SU-DHL-6 (cell line): ENCODE data around the gene FAT3.

Experiments used
- CTCF ChIP-seq: fragments of 200-600 bp; sonication (generic); IDR thresholded peaks from one replicate; pipeline ENCODE4 v1.5.1; 2017; ENCODE audit warnings: antibody characterized with exemption, mild to moderate bottlenecking, low read length, moderate library complexity; ENCODE audit not compliant: insufficient read depth, poor library complexity, severe bottlenecking
- EZH2phosphoT487 ChIP-seq: fragments of 200-600 bp; sonication (generic), shearing (Covaris generic); conservative IDR thresholded peaks from 2 replicates; pipeline ENCODE4 v1.6.1; 2018; ENCODE audit warnings: mild to moderate bottlenecking, antibody characterized with exemption, low read length, moderate library complexity, mixed read lengths

- TF ChIP-seq CTCF = no peak
- TF ChIP-seq EZH2phosphoT487 = no peak
These were observed 35.2 kb downstream of the FAT3 start for GRCh38 chr11:92259861-92260260.
